AG04449 (cell line): ENCODE results near the gene AGAP1.
A peak's percentile ranks its signal among the peaks of the same experiment; 100 is the strongest.
"Not testable (repeated sequence)": the region's sequence is repeated elsewhere in the genome, so short reads cannot be mapped to it uniquely, and the experiment has no call there.

Experiments
- CTCF ChIA-PET: fragments of 350-600 bp; formaldehyde crosslinking; extraction: SDS; loops from one replicate; lab custom pipeline; 2021; ENCODE audit warnings: antibody characterized with exemption; lab: Yijun Ruan, JAX
- POLR2A ChIA-PET: fragments of 400-600, 350-600 bp; formaldehyde crosslinking; extraction: SDS; loops from one replicate; lab custom pipeline; 2020; ENCODE audit warnings: antibody characterized with exemption, inconsistent platforms; lab: Yijun Ruan, JAX
- DNase-seq: peaks from one replicate; pipeline ENCODE4 v3.0.0-alpha.2; 2010; ENCODE audit warnings: low read depth, low spot score
- H3K4me3 ChIP-seq: 2 replicates; pipeline ENCODE4 v1.5.1; 2011; ENCODE audit warnings: low read depth, mild to moderate bottlenecking, control low read depth, low read length
- TF ChIP-seq, protein P1 (sequence below): IDR thresholded peaks from one replicate; pipeline ENCODE4 v1.5.1; 2011; ENCODE audit warnings: mild to moderate bottlenecking, moderate library complexity, low read length, control low read depth, inconsistent platforms; ENCODE audit not compliant: insufficient read depth; ENCODE audit errors: missing control alignments

The AGAP1 gene

DNA sequence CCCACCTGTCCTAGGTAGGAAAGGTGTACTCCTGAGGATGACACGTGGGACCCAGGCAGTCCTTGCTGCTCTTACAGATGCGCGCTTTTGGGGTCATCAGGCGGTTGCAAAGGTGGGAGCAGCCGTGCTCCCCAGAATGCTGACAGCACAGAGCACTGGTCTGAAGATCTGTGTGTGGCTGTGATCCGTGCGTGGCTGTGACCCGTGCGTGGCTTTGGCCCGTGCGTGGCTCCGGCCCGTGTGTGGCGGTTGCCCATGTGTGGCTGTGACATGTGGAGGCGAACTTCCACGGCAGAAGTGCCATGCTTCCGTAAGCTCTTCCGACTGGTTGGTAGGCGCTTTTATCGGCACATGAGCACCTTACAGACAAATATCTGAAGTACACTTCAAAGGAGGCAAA is 270.0 kb downstream of the AGAP1 start:
- TF ChIP-seq, protein P1, sequence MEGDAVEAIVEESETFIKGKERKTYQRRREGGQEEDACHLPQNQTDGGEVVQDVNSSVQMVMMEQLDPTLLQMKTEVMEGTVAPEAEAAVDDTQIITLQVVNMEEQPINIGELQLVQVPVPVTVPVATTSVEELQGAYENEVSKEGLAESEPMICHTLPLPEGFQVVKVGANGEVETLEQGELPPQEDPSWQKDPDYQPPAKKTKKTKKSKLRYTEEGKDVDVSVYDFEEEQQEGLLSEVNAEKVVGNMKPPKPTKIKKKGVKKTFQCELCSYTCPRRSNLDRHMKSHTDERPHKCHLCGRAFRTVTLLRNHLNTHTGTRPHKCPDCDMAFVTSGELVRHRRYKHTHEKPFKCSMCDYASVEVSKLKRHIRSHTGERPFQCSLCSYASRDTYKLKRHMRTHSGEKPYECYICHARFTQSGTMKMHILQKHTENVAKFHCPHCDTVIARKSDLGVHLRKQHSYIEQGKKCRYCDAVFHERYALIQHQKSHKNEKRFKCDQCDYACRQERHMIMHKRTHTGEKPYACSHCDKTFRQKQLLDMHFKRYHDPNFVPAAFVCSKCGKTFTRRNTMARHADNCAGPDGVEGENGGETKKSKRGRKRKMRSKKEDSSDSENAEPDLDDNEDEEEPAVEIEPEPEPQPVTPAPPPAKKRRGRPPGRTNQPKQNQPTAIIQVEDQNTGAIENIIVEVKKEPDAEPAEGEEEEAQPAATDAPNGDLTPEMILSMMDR = no peak
- ChIA-PET CTCF (interaction anchor here (1.1 to 2.5 kb wide), 3 partner anchors 8 to 1298 kb away, joined by 3 to 9 read pairs (median 4); no protein-coding TSS in a partner anchor), POLR2A (no interaction called here)
- no peak for DNase-seq
- no peak overlapping the region for H3K4me3 ChIP-seq

DNA sequence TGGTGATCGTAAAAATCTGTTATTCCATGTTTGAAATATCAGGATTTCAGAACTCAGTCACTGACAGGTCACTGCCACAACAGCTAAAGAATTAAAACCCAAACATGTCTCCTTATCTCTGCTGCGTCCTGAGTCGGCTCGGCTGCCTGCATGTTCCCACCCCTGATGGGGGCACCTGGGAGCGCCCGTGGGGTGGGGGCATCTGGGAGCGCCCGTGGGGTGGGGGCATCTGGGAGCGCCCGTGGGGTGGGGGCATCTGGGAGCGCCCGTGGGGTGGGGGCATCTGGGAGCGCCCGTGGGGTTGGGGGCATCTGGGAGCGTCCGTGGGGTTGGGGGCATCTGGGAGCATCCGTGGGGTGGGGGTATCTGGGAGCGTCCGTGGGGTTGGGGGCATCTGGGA is 270.6 kb downstream of the AGAP1 start:
- DNase-seq, H3K4me3 ChIP-seq, POLR2A ChIA-PET: not testable (repeated sequence)
- CTCF ChIA-PET = interaction anchor here (1.1 to 1.6 kb wide), 2 partner anchors 8 to 1298 kb away, joined by 3 to 4 read pairs; no protein-coding TSS in a partner anchor

- DNase-seq = no peak
Measured at GRCh38 chr2:235765181-235765820, 271.5 kb downstream of the AGAP1 start.

GRCh38 chr2:235766278-235766677 is 272.4 kb downstream of the AGAP1 start:
- TF ChIP-seq, protein P1 = peak; percentile 63
- DNase-seq = no peak
- ChIA-PET CTCF (interaction anchor here (0.6 to 2.4 kb wide), 25 partner anchors 9 to 1296 kb away, joined by 3 to 82 read pairs (median 4); no protein-coding TSS in a partner anchor), POLR2A (no interaction called here)
- no peak overlapping the region for H3K4me3 ChIP-seq

More at GRCh38 chr2:235765181-235765820, 271.5 kb downstream of the AGAP1 start:
- no peak overlapping the region for H3K4me3 ChIP-seq
- TF ChIP-seq, protein P1 = no peak
- POLR2A ChIA-PET = no interaction called here
- CTCF ChIA-PET = interaction anchor here (0.6 to 2.4 kb wide), 20 partner anchors 10 to 1297 kb away, joined by 3 to 82 read pairs (median 5); no protein-coding TSS in a partner anchor

GRCh38 chr2:235768606-235769005 is 274.8 kb downstream of the AGAP1 start:
- ChIA-PET CTCF (interaction anchor here (0.7 to 3.7 kb wide), 3 partner anchors 11 to 412 kb away, joined by 3 to 28 read pairs (median 5); no protein-coding TSS in a partner anchor), POLR2A (no interaction called here)
- TF ChIP-seq, protein P1 = no peak
- DNase-seq = no peak
- H3K4me3 ChIP-seq = no peak overlapping the region

DNA sequence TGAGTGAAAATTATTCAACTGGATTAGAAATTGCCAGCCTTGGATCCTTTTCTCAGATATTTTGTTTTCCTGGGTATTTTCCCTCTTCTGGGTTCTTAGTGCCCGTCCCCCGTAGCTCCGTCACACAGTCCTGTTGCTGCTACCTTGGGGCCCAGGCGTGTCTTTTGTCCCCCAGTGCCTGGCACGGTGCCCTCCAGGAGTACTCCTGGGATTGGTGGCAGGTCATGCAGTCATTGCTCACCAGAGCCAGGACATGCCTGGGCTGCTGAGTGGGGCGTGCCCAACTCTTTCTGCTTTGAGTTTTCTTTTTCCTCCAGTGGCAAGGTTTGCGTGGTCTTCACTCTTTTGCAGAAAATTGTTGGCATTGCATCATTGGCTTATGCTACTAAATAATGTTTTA is 275.2 kb downstream of the AGAP1 start:
- POLR2A ChIA-PET = no interaction called here
- DNase-seq = no peak
- CTCF ChIA-PET = interaction anchor here (3.7 to 4.1 kb wide), 2 partner anchors 11 to 411 kb away, joined by 28 to 43 read pairs; no protein-coding TSS in a partner anchor
- H3K4me3 ChIP-seq = no peak overlapping the region
- TF ChIP-seq, protein P1 = no peak
